GM18517 (cell line): Measurements from ENCODE around the gene MRPS35.

Experiments used
- ATAC-seq: cut with Tn5 transposase; IDR thresholded peaks from one replicate; pipeline ENCODE4 v1.9.1; 2021; ENCODE audit warnings: mild to moderate bottlenecking, moderate library complexity; ENCODE audit not compliant: unreplicated experiment

Gene MRPS35

DNA sequence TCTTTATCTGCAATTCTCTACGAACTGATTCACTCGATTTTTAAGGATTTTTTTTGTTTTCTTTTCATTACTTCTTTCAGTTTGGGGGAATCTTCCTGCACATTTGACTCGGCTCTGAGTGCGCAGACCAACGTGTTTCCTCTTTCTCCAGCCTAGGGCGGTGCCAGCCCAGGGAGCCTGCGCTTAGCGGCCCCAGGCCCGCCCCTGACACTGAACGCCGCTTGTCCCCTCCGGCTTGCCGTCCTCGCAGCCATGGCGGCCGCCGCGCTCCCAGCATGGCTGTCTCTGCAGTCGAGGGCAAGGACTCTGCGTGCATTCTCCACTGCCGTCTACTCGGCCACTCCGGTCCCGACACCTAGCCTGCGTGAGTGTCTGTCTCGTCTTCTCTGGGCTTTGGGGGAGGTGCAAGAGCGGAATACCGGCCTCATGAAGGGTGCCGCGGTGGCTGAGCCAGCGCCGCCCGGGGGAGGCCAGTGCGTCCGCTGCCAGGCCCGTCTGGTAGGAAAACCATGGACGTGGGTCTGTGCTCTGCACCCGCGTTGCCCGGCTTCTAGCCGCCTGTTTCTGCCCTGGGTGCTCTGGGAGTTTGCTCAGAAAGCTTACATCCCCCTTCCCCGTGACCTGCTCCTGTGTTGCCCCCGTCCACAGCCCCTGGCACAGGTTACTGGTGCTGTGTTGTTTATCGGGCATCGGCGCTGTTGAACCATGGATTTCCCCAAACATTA is at the start of gene MRPS35:
TSS of gene MRPS35 (plus strand) at position 241 of the 725 bp plus-strand sequence. CDS start at position 253, 12 bp downstream.
- ATAC-seq = peak; percentile 90

DNA sequence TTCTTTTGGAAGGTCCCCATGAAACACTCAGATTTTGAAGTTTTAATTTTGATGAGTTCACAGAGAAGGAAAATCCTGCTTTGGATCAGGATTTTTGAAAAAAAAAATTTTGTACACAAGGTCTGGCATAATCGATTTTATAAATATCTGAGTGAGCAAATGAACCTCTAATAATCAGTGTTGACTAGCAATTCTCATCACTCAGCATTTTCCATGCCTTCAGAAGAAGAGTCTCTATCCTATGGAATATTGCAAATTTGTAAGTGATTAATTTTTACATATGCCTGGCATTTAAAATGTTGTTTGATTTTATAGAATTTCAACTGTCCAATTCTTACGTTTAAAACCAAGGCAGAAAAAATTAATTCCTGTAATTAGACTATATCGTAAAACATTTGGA is 44.9 kb upstream of the MRPS35 start:
- ATAC-seq = no peak

DNA sequence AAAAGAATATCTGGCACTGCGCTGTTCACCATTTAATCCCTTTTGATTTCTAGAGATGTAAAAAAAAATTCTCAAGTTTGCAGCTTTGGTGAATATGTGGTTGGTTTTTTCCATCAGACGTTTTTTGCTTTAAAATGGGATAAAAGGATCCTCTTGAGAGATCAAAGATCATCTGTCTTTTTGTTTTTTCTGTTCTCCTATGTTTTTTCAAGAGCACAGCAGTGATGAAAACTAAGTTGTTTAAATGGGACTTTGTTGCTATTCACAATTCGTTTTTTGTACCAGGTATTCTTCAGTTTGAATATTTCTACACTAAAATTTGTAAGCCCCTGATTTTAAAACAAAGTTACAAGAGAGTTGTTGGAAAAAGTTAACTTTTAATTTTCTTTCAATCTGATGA is 44.1 kb upstream of the MRPS35 start:
- no peak for ATAC-seq

GRCh38 chr12:27667540-27667939 is 43.1 kb upstream of the MRPS35 start:
- ATAC-seq = no peak

DNA sequence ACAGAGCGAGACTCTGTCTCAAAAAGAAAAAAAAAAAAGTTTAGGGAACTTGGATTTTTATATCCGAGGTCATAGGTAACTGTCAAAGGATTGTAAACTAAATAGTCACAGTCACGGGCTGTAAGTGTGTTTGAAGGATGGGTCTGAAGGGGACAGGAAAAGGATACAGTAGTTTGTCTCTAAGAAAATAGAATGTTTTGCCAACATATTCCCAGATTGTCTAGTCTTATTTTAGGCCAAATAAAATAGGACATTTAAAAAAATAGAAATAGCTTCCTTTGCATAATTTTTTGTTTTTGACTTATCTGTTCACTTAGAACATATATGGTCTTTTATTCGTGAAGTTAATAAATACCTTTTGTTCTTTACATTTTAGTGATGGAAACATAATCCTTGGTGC is 38.6 kb upstream of the MRPS35 start:
- ATAC-seq = no peak

DNA sequence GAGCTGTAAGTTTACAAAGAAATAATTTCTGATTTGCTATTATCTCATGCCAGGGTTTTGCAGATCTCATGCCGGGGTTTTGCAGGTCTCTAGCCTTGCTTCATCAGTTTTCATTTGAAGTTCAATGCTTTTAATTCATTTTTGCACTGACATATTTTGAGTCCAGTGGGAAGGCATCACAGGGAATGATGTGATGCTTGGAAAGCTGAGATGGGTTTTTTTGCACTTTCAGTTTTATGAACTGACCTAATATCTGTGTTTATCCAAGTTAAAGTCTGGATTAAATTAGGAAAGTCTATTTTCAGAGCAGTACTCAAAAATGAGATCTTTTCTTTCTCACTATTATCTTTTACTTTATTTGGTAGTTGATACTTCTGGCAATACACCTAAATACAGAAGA is 38.0 kb upstream of the MRPS35 start:
- ATAC-seq = no peak

DNA sequence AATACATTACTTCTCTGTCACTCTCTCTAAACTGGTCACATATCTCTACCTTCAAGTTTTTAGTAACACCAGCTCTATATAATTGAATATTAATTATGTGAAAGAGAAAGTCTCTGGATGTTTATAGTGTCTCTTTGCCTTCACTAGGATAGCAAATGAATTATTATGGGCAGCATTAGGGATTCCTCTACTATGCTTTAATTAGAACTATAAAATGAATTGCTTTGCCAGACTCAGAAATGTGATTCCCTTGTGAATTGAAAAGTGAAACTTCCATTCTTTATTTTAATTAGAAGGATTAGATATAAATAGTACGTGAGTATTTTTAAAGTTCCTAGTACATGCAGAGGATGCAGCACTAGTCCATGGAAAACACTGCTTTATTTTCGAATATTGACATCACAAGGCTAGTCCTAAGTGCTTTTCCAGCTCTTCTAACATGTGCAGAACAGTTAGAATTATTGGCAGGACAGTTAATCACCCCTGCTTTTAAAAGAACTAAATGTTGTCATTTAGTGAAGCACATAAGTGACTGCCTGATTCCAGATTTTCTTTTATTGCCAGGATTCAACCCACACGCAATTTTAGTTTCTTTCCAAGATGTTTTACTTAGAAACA is 37.4 kb upstream of the MRPS35 start:
- ATAC-seq = no peak

DNA sequence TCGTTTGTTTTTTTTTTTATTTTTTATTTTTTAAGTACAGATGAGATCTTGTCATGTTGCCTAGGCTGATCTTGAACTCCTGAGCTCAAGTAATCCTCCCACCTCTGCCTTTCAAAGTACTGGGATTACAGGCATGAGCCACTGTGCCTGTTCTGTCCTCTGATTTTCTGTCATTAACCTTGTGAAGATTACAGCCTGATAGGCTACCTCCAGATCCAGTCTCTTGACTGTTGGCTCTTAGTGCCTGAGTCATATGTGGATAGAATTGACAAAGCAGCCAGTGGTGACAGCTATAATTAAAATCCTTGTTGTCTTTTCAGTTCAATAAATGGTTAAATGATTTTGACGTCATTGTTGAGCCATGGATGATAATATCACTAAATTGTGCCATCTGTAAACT is 35.6 kb upstream of the MRPS35 start:
- no peak for ATAC-seq

DNA sequence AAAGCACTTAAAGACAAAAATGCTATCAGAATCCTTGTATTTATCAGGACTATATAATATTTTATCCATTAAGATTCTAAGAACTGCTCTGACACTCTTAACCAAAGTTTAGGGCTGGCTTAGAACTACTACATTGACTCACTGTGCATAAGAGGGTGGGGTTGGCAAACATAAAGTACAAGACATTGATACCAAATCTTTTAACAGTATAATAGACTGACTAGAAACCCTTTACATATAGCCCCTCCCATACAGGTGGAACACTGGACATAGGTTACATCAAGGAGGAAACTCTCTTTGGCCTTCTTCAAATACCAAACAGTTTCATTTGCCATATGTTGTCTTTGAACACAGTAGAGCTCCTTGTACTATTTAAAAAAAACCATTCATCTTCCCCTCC is 30.0 kb upstream of the MRPS35 start:
- no peak for ATAC-seq

DNA sequence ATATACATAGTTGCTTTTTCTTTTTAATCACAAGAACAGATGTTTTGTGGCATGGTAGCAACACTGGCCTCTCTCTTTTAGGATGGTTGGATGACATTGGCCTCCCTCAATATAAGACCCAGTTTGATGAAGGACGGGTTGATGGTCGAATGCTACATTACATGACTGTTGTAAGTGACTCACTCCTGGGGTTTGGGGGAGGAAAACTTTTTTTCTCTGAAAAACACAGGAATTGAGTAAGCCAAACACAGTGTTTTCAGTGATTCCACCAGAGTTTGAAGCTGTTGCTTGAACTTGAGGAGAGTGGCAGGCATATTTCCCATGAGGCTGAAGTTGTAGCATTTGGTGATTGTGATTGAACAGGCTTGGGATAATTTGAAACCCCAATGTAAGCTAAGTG is 28.1 kb upstream of the MRPS35 start:
- ATAC-seq = no peak

DNA sequence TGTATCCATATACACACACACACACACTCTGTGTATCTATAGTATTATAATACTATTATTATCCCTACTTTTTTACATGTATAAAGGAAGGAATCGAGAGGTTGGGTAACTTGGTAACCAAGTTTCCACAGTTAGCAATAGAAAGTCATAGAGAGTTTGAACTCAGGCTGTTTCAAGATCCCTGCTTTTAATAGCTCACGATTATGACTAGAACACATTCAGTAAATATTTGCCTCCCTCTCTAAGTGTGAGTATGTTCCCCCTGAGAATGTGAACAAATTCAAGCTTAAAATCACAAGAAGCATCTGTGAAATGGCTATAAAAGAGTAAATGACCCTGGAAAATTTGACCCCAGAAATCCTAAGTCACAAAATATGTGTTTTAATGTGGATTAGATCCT is 25.4 kb upstream of the MRPS35 start:
- ATAC-seq = no peak

DNA sequence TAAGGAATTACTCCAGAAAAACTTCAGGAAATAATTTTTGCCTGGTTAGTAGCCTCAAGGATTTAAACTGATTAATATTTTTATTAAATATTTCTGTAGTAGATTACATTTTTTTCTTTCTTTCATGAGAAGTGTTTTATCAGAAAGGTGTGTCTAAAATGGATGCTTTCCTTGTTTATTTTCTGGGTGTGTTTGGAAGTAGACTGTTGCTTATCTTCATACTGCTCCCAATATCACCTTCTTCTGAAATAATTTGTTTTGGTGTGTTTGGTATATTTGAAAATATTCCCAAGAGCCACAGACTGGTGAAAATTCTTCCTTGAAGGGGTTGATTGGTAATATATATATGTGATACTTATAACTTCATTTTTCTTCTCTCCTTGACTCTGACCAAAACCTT is 24.5 kb upstream of the MRPS35 start:
- ATAC-seq = no peak

DNA sequence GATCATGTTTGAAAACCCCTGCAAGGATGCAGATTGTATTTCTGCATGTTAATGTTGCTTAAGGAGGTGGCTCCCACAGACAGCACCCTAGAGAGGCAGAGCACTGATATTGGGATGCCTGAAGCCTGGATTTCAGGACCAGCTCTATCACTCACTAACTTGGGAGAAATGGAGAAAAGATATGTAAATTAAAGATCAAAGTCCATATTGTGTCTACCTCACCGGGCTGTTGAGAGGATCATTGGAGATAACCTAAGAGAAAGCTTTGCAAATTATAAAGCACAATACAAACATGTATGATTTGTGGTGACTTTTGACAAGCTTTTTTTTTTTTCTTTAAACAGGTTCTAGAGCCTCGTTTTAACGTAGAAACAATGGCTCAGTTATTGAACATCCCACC is 22.0 kb upstream of the MRPS35 start:
- no peak for ATAC-seq

DNA sequence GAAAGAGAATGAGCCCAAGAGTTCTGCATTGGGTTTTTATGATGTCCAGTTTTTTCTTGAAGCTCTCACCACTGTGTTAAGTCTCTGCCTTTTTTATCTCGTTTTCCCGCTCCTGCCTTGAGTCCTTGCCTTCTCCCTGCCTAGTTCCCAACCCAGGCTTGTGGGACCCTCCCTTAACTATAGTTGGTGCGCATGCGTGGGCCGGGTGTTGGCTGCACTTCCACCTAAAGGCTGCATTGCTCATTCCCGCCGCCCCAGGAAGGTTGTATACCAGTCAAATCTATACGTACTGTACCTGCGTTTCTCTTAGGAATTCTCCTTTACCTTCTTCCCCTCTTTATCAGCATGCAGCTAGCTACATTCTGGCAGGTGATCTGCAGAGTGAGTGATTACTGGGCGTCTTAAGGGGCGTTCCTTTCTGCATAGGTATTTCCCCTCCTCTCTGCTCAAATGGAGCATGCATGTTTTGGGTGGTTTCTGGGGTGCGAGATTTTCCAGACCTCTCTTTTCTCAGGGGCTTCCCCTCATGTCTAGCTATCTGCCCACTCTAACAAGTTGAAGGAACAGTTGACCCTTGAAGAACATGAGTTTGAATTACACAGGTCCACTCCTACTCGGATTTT is 21.0 kb upstream of the MRPS35 start:
- no peak for ATAC-seq

DNA sequence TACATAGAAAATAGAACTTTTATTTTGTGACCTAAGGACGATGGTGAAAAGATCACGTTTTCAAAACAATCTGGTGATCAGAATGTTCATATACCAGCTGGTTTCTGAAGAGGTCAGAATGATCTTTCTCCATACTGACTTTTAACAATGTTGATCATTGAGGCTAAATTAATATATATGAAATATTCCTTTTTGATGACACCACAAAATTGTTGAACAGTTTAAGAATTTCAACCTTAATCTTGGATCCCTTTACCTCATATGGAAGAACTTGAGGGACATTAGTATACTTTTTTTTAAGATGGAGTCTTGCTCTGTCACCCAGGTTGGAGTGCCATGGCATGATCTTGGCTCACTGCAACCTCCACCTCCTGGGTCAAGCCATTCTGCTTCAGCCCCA is 17.2 kb upstream of the MRPS35 start:
- ATAC-seq = no peak

DNA sequence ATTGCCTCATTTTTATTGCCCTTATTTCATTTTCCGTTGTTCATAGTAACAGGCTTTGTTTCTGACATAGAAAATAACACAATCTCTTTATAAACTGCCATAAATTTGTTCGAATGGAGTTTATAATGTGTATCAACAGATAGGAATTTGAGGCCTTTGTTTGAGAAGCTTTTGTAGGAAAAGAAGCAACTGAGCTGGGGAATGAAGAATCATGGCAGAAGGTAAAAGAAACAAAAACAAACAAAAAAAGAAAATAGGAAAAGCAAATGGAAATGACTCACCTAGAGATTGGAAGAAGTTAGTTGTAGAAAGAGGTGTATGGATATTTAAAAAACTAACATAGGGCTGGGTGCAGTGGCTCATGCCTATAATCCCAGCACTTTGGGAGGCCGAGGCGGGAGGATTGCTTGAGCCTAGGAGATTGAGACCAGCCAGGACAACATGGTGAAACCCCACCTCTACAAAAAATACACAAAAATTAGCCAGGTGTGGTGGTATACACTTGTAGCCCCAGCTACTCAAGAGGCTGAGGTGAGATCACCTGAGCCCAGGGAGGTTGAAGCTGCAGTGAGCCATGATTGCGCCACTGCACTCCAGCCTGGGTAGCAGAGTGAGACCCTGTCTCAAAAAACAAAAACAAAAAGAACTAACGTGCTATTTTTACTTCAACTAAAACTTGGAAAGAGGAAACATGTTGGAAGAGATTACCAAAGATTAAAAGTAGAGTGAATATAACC is 14.9 kb upstream of the MRPS35 start:
- no peak for ATAC-seq

DNA sequence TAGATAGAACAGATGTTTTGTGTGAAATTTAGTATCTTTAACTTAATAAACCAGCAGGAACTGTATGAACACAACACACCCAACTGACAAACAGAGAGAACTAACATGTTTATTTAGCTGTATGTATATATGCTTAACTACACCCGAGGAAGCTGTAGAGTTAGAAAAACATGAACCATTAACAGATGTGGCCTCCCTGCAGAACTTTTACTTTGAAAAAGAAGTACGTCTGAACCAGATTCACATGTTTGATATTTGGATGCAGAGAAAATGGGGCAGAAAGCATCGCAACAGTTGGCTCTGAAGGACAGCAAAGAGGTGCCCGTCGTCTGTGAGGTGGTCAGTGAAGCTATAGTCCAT is 14.4 kb upstream of the MRPS35 start, which contains the start of gene REP15:
TSS of gene REP15 (plus strand) at position 155 of the 360 bp plus-strand sequence. CDS start at position 271, 116 bp downstream.
- no peak for ATAC-seq

GRCh38 chr12:27696864-27697564 is 13.6 kb upstream of the MRPS35 start:
- ATAC-seq = no peak

DNA sequence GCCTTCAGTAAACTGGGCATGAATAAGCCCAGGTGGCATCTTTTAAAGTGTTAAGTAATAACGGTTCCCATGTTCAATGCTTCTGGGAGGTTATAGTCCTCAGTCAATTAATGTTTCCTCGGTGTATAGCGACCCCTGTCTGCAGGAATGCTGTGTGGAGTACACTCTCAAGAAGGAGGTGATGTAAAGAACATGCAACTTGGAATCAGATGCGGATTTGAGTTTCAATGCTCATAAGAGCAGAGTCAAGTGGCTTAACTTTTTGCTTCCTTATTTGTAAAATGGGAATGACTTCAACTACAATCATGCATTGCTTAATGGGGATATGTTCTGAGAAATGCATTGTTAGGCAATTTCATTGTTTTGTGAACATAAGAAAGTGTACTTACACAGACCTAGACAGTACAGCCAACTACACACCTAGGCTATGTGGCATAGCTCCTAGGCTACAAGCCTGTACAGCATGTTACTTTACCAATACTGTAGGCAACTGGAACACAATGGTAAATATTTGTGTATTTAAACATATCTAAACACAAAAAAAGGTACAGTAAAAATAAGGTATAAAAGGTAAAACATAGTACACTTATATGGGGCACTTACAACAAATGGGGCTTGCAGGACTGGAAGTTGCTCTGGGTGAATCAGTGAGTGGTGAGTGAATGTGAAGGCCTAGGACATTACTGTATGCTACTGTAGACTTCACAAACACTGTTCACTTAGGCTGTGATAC is 6.7 kb upstream of the MRPS35 start:
- peak; percentile 96 for ATAC-seq

DNA sequence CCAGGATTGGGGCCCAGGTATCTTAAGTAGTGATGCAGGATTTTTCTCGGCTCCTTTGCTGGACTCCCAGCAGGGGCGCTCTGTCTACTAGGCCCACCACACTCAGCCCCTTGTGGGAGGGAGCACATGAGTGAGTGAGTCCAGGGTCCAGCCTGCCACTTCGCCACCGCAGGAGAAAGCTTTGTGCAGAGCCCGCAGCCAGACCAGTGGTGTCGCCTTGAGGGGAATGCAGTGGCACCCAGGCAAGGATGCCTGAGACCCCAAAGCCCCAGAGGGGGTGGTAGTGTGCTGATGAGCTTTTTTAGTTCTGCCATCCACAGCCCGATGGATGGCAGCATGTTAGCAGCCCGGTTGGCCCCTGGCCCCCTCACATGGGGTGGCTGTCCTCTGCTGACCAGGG is 5.4 kb upstream of the MRPS35 start:
- ATAC-seq = no peak
